HUES64 (cell line): ENCODE results near the gene BIRC7.

Experiments used
- H3K27ac ChIP-seq: 2 replicates; pipeline ENCODE4 v1.7.0; 2013; ENCODE audit warnings: low read depth, low read length, inconsistent platforms
- H3K27me3 ChIP-seq: 2 replicates; pipeline ENCODE4 v1.6.1; 2013; ENCODE audit warnings: mild to moderate bottlenecking, low read length; ENCODE audit not compliant: insufficient read depth
- H3K36me3 ChIP-seq: 2 replicates; pipeline ENCODE4 v1.6.1; 2013; ENCODE audit warnings: mild to moderate bottlenecking, low read length; ENCODE audit not compliant: insufficient read depth
- H3K4me1 ChIP-seq: 2 replicates; pipeline ENCODE4 v1.6.1; 2013; ENCODE audit warnings: mild to moderate bottlenecking, low read length, moderate library complexity; ENCODE audit not compliant: insufficient read depth
- H3K4me3 ChIP-seq: 2 replicates; pipeline ENCODE4 v1.5.1; 2013; ENCODE audit warnings: mild to moderate bottlenecking, low read length, moderate library complexity
- H3K9ac ChIP-seq: 2 replicates; pipeline ENCODE4 v1.6.1; 2013; ENCODE audit warnings: mild to moderate bottlenecking, low read depth, low read length
- H3K9me3 ChIP-seq: 2 replicates; pipeline ENCODE4 v1.6.1; 2013; ENCODE audit warnings: low read depth, low read length; ENCODE audit not compliant: insufficient read depth
- WGBS: fragments of 150-250, 120-280 bp; methylation state at CpG from one replicate; pipeline ENCODE4 v1.1.7; 2013; ENCODE audit warnings: missing lambda C conversion rate; 5-methylcytosine and 5-hydroxymethylcytosine counted together

Gene BIRC7

DNA sequence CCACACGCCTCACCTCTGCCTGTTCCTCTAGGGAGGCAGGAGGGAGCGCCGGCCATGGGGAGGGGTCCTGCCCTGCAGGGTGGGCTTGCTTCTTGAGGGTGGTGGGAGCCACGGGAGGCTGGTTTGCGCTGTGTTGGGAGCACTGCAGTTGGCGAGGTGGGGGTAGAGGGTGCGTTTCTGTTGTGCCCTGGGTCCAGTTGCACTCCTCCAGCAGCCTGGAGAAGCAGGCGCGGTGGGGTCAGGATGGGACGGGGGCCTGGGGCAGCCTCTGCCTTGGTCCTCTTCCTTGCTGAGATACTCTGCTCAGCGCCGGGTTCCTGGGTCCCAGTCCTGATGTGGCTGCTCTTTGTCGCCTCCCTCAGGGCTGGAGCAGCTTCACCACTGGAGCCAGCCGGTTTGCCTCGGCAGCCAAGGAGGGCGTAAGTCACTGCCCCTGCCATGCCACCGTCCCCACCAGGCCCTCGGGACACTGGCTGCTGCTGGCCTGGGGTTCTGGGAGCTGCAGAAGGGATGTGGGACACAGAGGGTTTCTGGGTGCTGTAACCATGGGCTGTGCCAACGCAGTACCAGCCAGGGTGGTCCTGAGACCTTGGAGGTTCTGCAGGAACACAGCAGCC is 45.3 kb downstream of the BIRC7 start:
- Histone ChIP-seq H3K27me3 (no peaks in the 10 kb centered on the region), H3K4me3 (no peak overlapping the region), H3K27ac (no peak overlapping the region), H3K9me3 (no peaks in the 10 kb centered on the region), H3K4me1 (no peaks in the 10 kb centered on the region), H3K9ac (no peak overlapping the region), H3K36me3 (peaks cover 94% of the 10 kb centered on the region)
- 86% methylated on average over 19 of the region's 19 CpGs for WGBS

DNA sequence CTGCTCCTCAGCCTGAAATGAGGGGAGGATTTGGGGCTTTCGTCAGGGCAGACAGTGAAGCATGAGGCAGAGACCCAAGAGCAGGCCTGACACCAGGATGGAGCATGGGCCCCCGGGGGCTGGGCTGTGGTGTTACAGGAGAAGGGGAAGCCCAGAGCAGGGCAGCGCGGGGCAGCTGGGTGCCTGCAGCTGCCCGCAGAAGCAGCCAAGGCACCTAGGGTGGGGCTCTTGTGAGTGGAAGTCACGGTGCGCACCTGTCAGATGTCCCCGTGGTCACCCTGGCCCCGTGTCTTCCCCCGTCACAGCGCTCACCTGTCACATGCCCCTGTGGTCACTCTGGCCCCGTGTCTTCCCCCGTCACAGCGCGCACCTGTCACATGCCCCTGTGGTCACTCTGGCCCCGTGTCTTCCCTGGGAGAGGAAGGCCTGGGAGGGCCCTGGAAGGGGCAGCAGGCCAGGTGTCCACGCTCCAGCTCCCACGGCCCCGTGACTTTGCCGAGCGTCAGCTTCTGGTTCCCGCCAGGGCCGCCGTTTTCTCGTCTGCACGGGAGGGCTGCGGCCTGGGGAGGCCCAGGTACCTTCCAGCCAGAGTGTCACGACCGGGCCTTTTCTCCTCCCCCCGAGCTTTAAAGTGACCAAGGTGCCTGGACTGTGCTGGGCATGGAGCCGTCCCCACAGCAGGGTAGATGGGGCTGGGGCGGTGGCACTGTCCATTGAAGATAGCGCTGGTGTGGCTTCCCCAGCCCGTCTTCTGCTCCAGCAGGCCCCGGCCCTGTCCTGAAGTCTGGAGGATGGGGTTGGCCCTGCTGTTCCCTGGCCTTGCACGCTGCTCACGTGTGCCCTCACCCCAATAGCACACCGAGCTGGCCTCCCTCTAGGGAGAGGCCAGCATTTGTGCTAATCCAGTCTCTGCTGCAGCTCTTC is 46.3 kb downstream of the BIRC7 start:
- WGBS, result 94% methylated on average over 38 of the region's 38 CpGs
- no peak overlapping the region for H3K4me3 ChIP-seq
- H3K9me3 ChIP-seq, result no peaks in the 10 kb centered on the region
- H3K27ac ChIP-seq, result no peak overlapping the region
- no peaks in the 10 kb centered on the region for H3K4me1 ChIP-seq
- H3K9ac ChIP-seq, result no peak overlapping the region
- no peaks in the 10 kb centered on the region for H3K27me3 ChIP-seq
- peaks cover 89% of the 10 kb centered on the region for H3K36me3 ChIP-seq

DNA sequence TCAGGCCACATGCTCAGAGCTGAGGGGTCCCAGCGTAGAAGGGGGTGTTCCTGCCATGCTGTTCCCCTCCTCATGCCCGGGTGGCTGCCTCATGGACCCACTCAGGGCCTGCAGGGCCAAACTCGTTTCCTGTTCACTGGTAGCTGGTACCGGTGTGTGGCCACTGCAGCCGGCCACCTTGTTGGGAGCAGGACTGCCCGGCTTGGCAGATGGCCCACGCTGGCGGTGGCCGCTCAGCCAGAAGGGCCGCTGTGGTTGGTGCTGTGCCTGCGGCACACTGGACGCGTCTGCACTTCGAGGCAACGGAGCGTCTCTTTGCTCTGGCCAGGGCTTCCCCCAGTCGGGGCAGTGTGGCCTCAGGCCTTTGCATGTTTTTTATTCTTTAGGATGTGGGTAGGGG is 47.2 kb downstream of the BIRC7 start:
- no peak overlapping the region for H3K27ac ChIP-seq
- H3K9me3 ChIP-seq, result no peaks in the 10 kb centered on the region
- H3K9ac ChIP-seq, result no peak overlapping the region
- no peak overlapping the region for H3K4me3 ChIP-seq
- WGBS, result 96% methylated on average over 17 of the region's 17 CpGs
- H3K36me3 ChIP-seq, result peaks cover 89% of the 10 kb centered on the region
- H3K4me1 ChIP-seq, result no peaks in the 10 kb centered on the region
- no peaks in the 10 kb centered on the region for H3K27me3 ChIP-seq

DNA sequence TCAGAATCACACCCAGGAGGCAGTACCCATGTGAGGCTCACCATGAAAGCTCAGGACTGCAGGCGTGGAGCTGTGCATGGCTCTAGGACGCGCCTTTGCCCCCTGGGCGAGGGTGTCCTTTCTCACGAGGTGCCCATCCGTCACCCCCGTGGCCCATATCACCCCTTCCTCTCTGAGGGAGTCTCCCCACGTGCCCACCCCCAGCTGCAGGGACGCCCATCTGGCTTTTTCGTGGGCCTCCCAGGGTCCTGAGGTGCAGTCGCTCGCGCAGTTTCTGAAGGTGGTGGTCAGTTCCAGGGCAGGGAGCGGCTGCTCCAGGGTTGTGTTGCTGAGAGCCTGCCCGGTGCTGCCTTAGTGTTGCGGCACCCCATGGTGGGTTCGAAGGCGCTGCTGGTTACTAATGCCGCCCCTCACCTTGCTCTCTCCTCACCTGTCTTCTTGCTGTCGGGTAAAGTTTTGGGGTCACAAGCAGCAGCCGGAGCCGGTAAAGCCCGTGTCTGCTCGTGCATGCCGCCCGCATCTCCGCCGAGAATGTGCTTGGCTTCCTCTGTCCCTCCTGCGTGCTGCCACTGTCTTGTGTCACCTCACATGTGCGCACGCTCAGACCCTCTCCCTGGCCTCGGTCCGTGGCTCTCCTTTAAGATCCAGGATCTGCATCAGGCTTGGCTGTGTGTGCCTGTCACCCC is 47.8 kb downstream of the BIRC7 start:
- peaks cover 89% of the 10 kb centered on the region for H3K36me3 ChIP-seq
- WGBS, result 93% methylated on average over 33 of the region's 33 CpGs

DNA sequence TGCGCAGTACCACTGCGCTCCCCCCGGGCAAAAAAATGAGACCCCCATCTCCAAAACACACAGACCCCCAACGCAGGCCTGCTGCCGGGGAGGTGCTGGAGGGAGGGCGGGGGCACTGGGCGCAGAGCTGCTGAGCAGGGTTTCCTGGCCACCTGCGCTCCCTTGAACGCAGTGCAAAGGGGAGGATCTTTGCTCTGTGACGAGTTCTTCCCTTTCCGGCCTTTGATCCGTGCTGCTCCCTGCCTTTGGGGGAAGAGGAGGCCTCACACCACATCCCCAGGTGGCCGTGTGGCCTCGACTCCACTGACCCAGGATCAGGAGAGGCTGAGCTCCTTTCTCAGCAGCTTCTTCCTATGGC is 48.4 kb downstream of the BIRC7 start:
- Histone ChIP-seq H3K9me3 (no peaks in the 10 kb centered on the region), H3K36me3 (peaks cover 89% of the 10 kb centered on the region), H3K9ac (no peak overlapping the region), H3K27ac (no peak overlapping the region), H3K4me1 (no peaks in the 10 kb centered on the region), H3K27me3 (no peaks in the 10 kb centered on the region), H3K4me3 (no peak overlapping the region)
- 91% methylated on average over 14 of the region's 14 CpGs for WGBS

More for the DNA sequence above, 47.8 kb downstream of the BIRC7 start:
- Histone ChIP-seq H3K4me1 (no peaks in the 10 kb centered on the region), H3K9ac (no peak overlapping the region), H3K27me3 (no peaks in the 10 kb centered on the region), H3K4me3 (no peak overlapping the region), H3K27ac (no peak overlapping the region), H3K9me3 (no peaks in the 10 kb centered on the region)

GRCh38 chr20:63284544-63284949 is 48.8 kb downstream of the BIRC7 start:
- Histone ChIP-seq H3K27me3 (no peaks in the 10 kb centered on the region), H3K36me3 (peaks cover 87% of the 10 kb centered on the region), H3K27ac (no peak overlapping the region), H3K9ac (no peak overlapping the region), H3K4me3 (no peak overlapping the region), H3K4me1 (no peaks in the 10 kb centered on the region), H3K9me3 (no peaks in the 10 kb centered on the region)
- WGBS, result 96% methylated on average over 25 of the region's 25 CpGs

DNA sequence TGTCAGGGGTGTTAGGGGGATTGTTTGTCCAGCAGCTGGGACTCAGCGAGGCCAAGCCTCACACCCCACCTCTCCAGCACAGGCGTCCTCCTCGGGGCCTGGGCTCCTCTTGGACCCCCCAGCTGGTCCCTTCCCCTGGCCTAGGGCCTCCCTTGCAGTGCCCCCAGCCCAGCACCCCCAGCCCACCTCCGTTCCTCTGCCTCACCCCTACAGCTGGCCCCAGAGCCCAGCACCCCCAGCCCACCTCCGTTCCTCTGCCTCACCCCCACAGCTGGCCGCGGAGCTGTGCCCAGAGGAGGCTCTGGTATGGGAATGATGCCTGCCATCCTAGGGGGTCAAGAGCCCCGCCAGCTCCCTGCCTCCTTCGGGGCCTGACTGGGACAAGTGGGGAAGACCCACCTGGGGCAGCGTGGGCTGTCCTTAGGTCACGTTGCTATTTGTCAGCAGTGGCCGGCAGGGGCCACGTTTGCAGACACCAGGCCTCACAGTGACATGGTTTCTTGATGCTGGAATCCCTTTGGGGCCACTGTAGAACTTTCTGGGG is 49.3 kb downstream of the BIRC7 start:
- 89% methylated on average over 13 of the region's 13 CpGs for WGBS
- no peaks in the 10 kb centered on the region for H3K4me1 ChIP-seq
- H3K36me3 ChIP-seq, result peaks cover 82% of the 10 kb centered on the region
- H3K9ac ChIP-seq, result no peak overlapping the region
- H3K4me3 ChIP-seq, result no peak overlapping the region
- H3K27ac ChIP-seq, result no peak overlapping the region
- H3K9me3 ChIP-seq, result no peaks in the 10 kb centered on the region
- H3K27me3 ChIP-seq, result no peaks in the 10 kb centered on the region

DNA sequence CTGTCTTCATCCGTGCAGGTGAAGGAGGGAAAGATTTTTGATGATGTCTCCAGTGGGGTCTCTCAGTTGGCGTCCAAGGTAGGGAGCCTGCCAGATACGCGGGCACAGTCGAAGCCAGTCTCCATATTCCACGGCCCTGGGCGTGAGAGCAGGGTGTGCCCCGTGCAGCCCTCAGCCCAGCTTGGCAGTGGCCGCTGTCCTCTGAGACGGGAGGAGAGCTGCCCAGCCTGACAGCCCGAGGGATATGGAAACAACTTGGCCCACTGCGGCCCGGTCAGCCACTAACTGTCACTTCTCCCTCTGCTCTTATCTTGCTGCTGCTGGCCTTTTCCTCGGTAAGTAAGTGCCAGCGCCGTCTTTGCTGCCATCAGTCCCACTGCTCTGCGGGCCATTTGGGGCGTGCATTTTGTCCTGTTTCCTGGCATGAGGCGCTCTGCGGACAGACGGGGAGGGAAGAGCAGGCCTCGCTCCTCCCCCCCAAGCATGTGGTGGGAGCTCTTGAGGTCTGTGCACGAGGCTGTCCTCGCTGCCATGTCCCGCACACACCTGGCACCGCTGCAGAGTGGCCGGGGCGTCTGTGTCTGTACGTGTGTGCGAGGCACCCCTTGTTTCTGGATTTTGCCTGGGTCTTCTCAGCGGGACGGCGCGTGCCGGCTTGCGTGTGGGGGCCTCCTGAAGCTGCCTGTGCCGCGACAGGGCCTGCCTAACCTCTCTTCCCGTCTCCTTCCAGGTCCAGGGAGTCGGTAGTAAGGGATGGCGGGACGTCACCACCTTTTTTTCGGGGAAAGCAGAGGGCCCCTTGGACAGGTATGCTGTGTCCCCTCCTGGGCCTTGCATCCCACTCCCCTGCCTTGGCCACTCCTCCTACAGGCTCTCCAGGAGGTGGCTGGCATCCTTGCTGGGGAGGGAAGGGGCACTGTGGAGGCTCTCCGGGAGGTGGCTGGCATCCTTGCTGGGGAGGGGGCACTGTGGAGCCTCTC is 50.2 kb downstream of the BIRC7 start:
- no peak overlapping the region for H3K27ac ChIP-seq
- H3K9ac ChIP-seq, result no peak overlapping the region
- no peaks in the 10 kb centered on the region for H3K9me3 ChIP-seq
- 93% methylated on average over 44 of the region's 44 CpGs for WGBS
- peaks cover 74% of the 10 kb centered on the region for H3K36me3 ChIP-seq
- H3K4me3 ChIP-seq, result no peak overlapping the region
- no peaks in the 10 kb centered on the region for H3K27me3 ChIP-seq
- no peaks in the 10 kb centered on the region for H3K4me1 ChIP-seq

DNA sequence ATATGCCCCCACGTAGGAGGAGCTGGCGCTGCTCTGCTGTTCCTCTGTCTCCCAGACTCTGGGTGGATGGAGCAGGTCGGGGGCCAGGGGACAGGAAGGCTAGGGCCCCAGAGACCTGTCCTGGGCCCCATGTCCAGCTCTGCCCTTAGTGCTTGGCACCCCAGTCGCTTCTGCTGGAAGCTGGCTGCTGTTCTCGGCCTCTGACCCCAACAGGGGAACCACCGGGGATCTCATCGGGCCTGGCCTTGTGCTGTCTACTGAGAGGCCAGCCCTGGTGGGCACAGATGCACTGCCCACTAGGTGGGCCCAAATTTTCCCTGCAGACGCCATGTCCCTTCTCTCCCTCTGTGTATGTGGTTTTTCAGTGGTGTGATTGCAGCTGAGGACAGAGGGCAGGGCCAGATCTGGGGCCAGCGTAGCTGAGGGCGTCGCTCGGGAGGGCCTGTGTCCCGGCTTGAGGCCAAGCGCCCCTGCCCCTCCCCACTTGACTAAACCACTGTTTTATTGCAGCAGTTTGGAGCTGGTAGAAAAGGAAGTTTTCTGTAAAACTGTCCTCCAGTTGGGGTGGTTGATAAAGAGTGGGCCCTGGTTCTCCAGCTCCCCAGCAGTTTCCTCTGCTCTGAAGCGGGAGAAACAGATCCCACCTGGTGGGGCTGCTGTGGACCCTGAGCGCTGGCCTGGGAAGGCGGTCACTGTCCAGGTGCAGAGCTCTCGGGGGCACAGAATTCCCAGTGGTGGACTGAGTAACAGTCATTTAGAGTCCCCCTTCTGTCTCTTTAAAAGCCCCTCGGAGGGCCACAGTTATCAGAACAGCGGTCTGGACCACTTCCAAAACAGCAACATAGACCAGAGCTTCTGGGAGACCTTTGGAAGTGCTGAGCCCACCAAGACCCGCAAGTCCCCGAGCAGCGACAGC is 51.3 kb downstream of the BIRC7 start:
- no peaks in the 10 kb centered on the region for H3K9me3 ChIP-seq
- no peak overlapping the region for H3K9ac ChIP-seq
- peaks cover 66% of the 10 kb centered on the region for H3K36me3 ChIP-seq
- H3K27me3 ChIP-seq, result no peaks in the 10 kb centered on the region
- H3K27ac ChIP-seq, result no peak overlapping the region
- 96% methylated on average over 23 of the region's 23 CpGs for WGBS
- H3K4me1 ChIP-seq, result no peaks in the 10 kb centered on the region
- no peak overlapping the region for H3K4me3 ChIP-seq
